ENCODE measurements around the gene TTC28.

- TF ChIP-seq, protein P1, sequence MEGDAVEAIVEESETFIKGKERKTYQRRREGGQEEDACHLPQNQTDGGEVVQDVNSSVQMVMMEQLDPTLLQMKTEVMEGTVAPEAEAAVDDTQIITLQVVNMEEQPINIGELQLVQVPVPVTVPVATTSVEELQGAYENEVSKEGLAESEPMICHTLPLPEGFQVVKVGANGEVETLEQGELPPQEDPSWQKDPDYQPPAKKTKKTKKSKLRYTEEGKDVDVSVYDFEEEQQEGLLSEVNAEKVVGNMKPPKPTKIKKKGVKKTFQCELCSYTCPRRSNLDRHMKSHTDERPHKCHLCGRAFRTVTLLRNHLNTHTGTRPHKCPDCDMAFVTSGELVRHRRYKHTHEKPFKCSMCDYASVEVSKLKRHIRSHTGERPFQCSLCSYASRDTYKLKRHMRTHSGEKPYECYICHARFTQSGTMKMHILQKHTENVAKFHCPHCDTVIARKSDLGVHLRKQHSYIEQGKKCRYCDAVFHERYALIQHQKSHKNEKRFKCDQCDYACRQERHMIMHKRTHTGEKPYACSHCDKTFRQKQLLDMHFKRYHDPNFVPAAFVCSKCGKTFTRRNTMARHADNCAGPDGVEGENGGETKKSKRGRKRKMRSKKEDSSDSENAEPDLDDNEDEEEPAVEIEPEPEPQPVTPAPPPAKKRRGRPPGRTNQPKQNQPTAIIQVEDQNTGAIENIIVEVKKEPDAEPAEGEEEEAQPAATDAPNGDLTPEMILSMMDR (IDR thresholded peaks at IDR 0.05 in 2 of 3, conservative IDR thresholded peaks at IDR 0.05 in 1 of 3; ENCODE audit: borderline replicate concordance in 1 of 3, insufficient read depth in 1 of 3, low read depth in 2 of 3, low read length in 2 of 3), result no peak
- TF ChIP-seq FOSL1 (IDR thresholded peaks at IDR 0.05; ENCODE audit: low read depth), result no peak
Measured at GRCh38 chr22:28172892-28173670, 506.6 kb downstream of the TTC28 start.
